CD4-positive, alpha-beta T cell treated with Interleukin-6 at 100 ng/mL for 8 hours (primary cell): ENCODE data around the gene CHST13.

Experiments used
- DNase-seq: peaks from one replicate; pipeline ENCODE4 v3.0.0-alpha.2; 2020; ENCODE audit warnings: mixed read lengths, low spot score

Gene CHST13

GRCh38 chr3:126541628-126542339, 17.8 kb downstream of the CHST13 start:
- no peak for DNase-seq

DNA sequence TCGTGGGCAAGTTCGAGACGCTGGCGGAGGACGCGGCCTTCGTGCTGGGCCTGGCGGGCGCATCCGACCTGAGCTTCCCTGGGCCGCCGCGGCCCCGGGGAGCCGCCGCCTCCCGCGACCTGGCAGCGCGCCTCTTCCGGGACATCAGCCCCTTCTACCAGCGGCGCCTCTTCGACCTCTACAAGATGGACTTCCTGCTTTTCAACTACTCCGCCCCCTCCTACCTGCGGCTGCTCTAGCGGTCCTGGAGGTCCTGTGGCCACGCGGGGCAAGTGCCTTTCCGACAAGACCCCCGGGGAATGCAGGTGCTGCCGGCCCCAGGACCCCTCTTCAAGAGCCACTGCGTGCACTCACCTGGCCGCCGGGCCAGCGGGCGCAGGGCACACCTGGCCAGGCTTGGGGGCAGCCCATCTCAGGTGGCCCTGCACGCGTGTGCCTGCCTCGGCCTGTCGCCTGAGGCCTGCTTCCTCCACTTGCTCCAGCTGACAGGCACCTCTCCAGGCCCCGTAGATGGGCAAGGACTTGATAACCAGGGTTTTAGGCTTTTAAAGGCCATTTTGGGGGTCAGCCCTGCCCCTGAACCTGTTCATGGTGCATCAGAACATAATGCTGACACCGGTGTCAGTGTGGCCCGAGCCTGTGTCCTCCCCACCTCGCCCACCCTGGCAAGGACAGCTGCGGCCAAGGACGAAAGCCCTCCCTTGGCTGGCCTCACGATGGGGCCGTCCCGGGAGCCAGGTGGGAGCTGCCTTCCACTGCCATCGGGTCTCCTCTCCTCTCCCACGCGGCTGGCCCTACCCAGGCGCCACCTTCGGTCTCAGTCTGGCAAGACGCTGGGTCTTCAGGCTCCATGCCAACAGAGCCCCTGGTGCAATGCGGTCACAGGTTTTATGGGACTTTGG, 18.6 kb downstream of the CHST13 start:
- no peak for DNase-seq

- DNase-seq = no peak
Measured at GRCh38 chr3:126543457-126544061, 19.6 kb downstream of the CHST13 start.

DNA sequence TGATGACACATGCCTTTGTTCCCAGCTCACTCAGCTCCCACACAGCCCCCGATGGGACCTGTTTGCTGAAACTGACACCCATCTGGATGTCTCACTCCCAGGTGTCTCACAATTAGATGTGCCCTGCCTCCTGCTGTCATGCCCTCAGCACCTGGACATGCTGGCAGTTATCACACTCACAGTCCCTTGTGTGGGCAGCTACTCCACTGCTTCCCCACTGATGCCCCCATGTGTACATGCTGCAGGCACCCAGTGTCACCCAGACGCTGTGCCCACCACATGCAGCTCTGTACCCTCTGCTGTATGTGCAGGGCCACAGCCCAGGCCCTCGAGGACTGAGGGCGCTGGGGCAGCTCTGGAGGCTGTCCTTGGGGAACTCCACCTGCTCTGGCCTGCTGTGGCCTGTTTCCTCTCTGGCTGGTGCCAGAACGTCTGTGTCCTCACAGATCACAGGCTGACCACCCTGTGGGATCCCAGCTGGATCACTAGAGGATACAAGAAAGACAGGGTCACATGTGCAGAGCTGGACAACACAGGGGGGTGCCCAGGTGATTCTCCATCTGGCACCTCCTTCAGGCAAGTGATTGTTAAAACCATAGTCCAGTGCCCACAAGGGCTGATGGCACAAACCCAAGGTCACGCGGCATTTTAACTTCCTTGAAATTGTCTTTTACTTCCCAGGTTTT, 20.8 kb downstream of the CHST13 start:
- no peak for DNase-seq

GRCh38 chr3:126545544-126545943, 21.6 kb downstream of the CHST13 start:
- no peak for DNase-seq

GRCh38 chr3:126546013-126546412, 22.1 kb downstream of the CHST13 start:
- DNase-seq = no peak

- no peak for DNase-seq
Measured at GRCh38 chr3:126546549-126547239, 22.7 kb downstream of the CHST13 start.

DNA sequence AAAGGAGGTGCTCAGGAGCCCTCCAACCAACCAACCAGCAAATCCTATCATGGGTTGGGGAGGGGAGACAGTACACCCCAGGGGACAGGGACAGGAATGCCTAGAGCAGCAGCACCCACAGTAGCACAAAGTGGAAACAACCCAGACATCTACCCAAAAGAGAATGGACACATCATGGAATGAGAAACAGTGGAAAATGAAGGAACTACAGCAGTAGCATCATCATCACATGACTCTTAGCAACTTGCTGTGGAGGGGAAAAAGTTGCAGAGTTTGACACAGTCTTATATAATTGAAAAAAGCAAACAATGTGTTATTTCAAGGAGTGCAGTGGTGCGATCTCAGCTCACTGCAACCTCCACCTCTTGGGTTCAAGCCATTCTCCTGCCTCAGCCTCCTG, 23.8 kb downstream of the CHST13 start:
- DNase-seq = no peak

DNA sequence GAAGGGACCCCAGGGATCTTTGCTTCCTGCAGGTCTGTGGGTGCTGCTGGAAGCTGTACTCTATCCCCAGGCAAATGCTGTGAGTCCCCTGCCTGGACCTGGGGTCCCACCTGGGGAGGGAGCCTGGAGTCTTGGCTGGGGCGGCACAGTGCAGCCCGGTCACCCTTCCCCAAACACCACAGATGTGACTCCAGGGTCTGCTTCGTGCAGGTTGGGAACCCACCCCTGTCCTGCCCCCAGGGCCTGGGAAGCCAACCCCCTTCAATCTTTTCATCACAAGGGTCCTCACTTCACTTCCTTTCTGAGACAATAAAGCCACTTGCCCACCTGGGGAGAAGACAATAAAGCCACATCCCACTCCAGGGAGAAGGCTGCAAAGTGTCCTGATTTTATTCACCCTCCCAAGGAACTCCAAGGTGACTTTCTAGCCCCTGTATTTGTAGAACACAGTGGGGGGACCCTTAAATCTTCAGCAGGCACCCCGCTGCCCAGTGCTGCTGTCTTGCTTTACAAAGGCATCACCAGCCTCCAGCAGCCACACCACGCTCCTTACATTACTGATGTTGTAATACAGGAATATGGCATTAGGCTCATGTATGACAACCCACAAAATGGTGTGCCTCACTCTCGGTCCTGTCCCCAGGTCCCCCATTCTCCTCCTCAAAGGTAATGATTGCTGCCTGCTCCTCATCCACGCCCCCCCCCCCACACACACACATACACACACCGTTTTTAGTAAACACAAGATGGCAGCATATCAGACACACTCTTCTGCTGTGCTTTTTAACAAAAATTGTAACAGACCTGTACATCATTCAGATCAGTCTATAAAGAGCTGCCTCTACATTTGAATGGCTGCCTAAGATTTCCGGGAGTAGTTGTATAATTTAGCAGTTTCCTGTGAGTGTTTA, 24.9 kb downstream of the CHST13 start:
- no peak for DNase-seq

GRCh38 chr3:126549861-126550487, 26.0 kb downstream of the CHST13 start:
- DNase-seq = no peak

DNA sequence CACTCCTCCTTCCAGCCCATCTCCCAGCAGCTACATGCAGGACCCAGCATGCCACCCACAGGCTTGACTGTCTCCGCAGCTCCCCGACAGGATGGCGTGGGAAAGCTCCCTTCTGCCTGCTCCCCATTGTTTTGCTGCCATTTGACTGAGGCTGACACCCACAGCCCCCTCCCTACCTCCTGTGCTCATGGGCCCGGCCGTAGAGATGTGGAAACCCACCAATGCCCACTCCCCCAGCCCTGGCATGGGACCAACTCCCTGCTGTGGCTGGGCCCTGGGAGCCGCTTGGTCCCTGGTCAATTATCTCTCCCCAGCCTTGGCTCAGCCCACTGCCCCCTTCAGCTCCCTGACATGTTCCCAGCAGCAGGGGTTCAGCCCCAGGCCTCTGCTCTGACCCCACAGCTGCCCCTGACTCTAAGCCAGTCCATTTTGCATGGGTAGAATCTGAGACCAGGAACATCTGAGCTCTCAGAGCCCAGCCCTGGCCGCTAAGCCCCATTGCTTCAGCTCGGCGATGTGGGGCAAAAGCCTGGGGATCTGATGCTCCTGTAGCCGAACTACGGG, 26.6 kb downstream of the CHST13 start:
- DNase-seq = no peak

- DNase-seq = no peak
Measured at GRCh38 chr3:126551121-126551838, 27.3 kb downstream of the CHST13 start.

- DNase-seq = no peak
Measured at GRCh38 chr3:126551839-126552687, 28.1 kb downstream of the CHST13 start.

DNA sequence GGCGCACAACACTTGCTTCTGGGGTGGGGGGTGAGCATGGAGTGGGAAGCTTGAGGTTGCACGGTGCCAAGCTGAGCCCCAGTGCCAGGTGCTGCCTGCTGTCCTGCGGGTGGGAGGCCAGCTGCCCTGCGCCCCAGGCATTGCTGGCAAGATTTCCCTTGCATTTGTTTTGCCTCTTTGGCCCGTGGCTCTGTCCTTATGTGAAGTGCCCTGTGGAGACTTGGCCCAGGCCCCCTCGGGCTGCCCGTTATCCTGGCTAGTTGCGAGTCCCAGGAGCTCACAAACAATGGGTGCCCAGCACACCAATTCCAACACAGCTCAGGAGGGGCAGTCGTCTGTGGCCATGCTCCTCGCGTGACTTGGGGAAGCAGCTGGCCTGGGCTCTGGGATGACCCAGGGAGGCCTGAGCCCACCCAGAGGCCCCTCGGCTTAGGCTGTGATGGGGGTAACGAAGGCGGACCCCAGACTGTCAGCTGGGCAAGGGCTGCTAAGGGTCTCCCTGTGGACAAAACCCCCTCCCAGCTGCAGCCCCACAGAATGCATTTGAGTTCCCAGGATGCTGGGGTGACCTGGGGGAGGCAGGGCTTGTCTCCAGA, 28.8 kb downstream of the CHST13 start:
- DNase-seq = no peak

GRCh38 chr3:126553284-126554084, 29.5 kb downstream of the CHST13 start:
- DNase-seq = no peak

GRCh38 chr3:126554560-126555525, 30.9 kb downstream of the CHST13 start:
- DNase-seq = no peak
